HG03097 (cell line): ENCODE data around the gene PLXDC1.

Experiments
- ATAC-seq: cut with Tn5 transposase; IDR thresholded peaks from one replicate; pipeline ENCODE4 v1.9.1; 2021; ENCODE audit not compliant: unreplicated experiment, low FRiP score

The PLXDC1 gene

DNA sequence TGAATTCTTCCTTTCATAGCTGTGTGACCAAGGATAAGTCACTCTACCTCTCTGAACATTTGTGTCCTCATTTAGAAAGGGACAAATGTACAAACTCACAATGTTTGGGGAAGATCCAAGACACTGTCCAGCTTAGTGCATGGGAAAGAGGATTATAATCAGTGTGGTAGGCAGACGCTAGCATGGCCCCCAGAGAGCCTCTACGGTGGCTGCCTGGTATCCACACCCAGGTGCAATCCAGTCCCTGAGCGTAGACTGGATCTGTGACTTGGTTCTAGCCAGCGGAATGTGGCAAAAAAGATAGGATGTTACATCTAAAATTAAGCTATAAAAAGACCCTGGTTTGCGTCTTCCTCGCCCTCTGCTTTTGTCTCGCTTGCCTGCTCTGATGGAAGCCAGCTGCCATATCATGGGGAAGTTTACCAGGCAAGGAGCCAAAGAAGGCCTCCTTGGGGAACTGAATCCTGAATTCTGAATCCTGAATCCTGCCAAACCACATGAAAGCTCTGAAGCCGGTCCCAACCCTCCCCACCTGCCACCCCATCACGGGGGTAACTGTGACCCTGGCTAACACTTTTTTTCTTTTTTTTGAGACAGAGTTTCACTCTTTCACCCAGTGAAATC, 51.7 kb downstream of the PLXDC1 start:
- no peak for ATAC-seq

- ATAC-seq, result no peak
Observed at GRCh38 chr17:39098588-39098987, 52.8 kb downstream of the PLXDC1 start.

DNA sequence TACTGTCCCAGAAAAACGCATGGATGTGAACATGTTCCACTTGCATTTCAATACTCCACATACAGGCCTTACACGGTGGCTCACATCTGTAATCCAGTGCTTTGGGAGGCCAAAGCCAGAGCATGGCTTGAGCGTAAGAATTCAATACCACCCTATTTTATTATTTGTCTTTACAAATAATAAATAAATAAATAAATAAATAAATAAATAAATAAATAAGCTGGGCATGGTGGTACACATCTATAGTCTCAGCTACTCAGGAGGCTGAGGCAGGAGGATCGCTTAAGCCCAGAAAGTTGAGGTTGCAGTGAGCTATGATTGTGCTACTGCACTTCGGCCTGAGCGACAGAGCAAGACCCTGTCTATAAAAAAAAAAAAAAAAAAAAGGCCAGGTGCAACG, 53.9 kb downstream of the PLXDC1 start:
- ATAC-seq, result no peak

DNA sequence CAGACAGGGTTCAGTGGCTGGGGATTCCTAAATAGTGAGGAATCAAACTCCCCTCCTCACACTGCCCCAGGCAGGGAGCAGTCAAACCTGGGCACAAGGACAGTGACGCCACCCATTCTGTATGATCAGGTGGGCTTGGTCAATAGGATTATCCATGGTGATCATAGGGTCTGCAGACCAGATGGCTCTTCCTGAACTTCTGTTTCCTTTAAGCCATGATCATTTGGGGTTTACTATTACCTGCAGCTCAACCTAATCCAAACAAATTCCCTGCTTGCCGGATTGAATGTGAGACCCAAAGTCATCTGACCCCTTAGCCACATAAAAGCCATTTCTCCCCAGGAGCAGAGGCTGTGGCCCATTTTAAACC, 54.3 kb downstream of the PLXDC1 start:
- ATAC-seq, result no peak

DNA sequence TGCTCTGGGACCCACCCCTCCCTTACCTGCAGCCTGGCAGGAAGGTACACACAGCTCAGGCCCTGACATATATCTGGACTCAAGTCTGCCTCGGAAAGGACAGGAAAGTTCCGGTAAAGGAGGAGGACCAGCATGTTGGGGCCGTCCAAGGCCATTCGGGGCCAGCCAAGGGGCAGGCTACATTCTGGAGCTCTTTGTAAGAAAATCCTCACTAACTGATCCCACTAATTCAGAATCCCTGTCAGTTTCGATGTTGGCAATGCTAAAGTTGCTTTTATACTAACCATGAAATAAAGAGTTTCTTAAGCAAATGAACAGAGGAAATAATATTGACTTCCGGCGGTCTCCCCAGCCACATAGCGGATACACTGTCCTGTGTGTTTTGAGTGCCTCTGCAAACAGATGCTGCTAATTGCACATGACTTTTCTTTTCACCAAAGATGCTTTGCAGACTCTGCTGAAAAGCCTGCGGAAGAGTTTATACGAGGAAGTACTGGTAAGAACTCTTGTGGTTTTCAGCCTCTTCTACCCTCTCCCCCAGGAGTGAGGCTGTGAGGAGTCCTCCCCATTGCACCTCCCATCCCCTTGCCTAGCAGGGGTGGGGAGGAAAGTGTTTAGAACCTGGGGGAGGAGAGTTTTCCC, 54.8 kb downstream of the PLXDC1 start:
- ATAC-seq, result no peak

DNA sequence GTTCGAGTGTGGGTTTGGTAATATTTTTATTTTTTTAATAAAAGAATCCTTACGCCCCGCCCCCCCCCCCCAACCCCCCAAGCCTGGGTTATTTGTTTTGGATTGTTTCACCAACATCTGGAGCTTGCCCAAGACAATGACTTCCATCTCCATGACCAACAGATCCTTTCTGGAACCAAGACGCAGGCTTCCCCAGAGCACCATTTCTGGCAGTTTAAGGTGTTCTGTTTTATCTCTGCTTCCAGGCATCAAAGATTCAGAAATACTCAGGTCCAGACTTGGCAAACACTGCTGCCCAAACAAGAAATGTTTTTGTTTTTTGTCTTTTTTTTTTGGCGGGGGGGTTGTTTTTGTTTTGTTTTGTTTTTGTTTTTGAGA, 56.1 kb downstream of the PLXDC1 start:
- no peak for ATAC-seq

DNA sequence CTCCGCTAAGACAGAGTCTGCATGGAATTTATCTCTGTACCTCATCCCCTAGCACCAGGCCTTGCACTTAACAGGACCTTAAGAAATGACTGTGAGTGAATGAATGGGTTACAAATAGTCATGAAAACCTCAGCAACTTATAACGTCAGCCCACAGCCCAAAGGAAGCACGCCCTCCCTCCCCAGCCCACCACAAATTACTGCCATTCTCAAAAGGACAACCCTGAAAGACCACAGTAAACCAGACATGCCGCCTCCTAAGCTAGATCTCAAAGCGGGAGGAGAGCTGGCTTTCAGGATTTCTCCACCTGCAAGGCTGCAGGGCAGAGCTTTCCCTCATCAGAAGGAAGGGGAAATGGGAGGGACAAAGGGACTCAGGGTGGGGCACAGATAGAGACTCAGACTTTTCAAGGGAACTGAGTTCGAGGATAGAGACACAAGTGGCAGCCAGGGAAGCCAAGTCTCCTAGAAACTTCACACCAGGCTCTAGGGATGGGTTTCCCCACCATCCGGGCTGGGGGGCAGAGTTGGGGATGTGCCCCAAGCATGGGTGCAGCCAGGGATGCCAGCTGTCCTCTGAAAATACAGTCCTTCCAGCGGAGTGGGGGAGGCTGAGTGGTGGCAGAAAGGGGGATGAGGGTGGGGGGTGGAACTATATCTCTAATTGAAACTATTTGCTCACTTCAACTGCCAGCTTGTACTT, 56.7 kb downstream of the PLXDC1 start:
- ATAC-seq, result no peak

DNA sequence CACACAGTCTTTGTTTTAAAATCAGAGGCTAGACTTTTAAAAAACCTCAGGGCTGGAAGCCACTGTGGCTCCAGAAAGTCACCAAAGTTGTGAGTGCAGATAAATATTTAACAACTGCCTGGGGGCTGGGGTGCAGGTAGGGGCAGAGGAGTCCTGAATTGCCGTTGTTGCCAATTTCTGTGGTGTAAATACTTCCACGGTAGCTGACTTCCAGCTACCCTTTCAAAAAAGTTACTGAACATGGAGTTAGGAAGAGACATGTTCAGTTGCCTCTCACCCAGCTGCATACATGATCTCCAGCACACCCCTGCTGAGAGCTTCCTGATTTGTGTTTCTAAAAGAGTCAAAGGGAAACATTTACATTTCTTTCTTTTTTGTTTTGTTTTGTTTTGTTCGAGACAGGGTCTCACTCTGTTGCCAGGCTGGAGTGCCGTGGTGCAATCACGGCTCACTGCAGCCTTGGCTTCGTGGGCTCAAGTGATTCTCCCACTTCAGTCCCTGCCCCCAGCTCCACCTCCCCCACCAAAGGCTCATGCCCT, 58.7 kb downstream of the PLXDC1 start:
- no peak for ATAC-seq

DNA sequence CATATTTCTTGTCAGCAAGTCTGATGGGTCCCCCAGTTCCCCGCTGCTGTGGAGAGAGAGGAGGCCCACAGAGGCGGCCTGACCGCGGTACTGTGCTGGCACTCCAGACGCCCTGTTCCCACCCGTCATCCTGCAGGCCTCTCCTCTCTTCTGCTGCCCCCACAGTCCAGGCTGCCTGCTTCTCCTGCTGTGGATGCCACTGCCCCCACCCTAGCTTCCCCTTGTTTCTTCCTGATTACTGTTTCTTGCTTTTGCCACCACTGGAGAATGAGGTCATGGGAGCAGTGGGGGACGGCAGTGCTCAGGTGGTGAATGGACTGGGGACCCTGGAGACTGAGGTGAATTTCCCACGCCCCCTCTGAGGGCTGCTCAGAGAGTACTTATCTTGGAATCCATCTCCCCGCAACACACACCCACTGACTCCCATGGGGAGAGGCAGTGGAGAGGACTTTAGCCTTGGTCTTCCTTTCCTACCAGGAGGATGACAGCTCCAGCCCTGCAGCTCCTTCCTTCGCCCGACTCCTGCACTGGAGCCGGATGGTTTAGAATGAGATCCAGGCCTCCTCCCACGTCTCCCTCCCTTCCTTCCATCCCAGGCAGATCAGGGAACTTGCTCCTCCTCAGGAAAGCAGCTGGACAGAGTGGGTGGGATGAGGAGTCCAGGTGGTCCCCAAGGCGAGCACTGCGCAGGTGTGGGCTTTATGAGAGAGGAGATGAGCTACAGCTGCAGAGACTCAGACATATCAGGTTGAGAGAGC, 60.4 kb downstream of the PLXDC1 start:
- ATAC-seq, result no peak

- ATAC-seq, result no peak
Observed at GRCh38 chr17:39090400-39090799, 61.0 kb downstream of the PLXDC1 start.

- no peak for ATAC-seq
Observed at GRCh38 chr17:39084558-39084957, 66.9 kb downstream of the PLXDC1 start.

DNA sequence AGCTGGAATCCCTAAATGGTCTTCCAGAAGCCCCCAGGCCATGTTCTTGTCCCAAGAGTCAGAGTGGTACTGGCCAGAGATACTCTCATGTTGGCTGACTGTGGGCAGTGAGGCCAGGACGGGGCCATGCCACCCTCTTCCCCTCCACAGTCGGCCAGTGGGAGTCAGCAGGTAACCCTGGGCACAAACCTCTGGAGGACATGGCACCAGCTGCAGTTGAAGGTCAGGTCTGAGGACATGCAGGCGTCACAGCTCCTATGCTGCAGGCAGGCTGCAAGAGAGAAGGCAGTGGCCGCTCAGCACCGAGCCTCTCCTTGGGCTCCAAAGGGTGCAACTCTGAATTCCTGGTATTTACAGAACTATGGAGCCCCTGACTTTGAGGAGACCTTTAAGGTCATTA, 68.2 kb downstream of the PLXDC1 start:
- ATAC-seq, result no peak

- no peak for ATAC-seq
Observed at GRCh38 chr17:39082482-39082881, 69.0 kb downstream of the PLXDC1 start.

GRCh38 chr17:39081851-39082250, 69.6 kb downstream of the PLXDC1 start:
- ATAC-seq, result no peak

DNA sequence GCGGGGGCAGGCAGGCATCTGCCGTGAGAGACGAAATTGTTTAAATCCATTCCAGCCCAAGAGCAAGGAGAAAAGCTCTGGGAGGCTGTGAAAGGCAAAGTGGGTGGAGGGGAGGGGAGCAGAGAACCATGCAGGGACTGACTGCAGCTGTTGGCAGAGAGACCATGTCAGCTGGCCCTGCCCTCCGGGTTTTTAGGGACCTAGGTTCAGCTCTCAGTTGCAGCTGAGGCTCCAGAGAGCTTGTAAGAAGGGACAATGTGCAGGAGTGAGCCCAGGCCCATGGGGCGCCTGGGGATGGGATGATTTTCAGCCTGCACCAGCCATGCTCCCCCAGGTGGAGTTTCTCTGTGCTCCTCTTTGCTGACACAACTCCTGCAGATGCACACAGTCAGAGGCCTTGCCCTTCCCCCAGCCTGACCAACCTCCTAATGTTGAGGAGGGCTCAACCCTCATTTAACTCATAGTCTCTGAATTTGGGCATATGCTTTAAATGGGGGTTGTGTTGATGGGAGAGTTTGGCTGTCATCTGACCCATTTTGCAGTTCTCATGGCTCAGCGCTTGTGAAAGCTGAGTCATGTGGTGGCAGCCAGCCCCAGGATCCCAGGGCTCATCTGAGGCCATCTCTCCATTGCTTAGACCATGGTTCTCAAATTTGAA, 70.9 kb downstream of the PLXDC1 start:
- ATAC-seq, result no peak

- no peak for ATAC-seq
Observed at GRCh38 chr17:39079836-39080235, 71.6 kb downstream of the PLXDC1 start.

- ATAC-seq, result no peak
Observed at GRCh38 chr17:39077866-39078265, 73.6 kb downstream of the PLXDC1 start.

DNA sequence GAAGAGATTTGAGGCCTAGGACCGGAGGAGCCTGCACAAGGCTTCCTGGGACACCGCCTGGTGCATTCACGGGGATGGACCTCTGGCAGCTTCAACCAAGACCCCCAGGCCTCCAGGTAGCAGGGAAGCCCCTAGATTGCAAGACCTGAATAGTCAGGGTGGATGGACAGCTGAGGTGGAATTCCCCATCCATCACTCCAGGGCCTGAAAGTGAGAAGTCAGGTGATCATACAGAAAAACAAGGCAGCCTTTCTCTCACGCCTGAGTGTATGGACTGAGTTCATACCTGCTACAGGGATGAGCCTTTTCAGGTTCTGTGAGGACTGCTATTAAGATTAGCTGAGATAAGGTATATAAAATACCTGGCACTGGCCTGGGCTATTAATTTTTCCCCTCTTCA, 74.2 kb downstream of the PLXDC1 start:
- no peak for ATAC-seq

GRCh38 chr17:39074676-39075075, 76.8 kb downstream of the PLXDC1 start:
- no peak for ATAC-seq

DNA sequence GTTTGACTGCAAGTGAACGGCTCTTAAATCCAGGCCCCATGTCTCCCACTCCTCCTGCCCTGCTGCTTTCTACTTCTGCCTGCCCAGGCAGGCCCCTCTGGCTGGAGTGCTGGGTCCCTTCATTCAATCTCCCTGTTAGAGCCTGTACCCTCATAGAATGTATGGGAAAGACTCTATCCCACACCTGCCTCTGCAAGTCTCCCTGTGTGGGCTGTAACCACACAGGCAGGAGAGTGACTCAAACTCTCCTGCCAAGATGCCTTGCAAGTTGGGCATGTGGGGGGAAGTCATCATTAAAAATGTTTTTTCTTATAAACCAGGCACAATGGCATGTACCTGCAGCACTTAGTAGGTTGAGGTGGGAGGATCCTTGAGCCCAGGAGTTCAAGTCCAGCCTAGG, 77.5 kb downstream of the PLXDC1 start:
- no peak for ATAC-seq

DNA sequence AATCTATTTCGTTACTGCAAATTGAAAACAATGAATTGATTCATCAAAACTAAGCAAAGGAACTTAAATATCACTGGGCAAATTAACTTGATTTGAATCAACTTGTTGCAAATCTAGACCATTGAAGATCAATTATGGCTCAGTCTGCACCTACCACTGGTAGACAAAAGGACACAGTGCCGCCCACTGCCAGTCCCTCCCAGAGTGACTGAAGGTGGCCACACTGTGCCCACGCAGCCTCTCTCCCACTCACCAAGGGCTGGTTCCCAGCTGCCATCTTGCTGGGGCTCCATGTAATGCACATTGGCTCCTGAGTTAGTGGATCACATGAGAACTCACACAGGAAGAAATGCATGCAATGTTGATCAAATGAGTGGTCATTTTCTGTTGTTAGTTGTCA, 78.1 kb downstream of the PLXDC1 start:
- no peak for ATAC-seq
